Stimulated activated CD4-positive, alpha-beta T cell treated with anti-CD3 and anti-CD28 coated beads, Interleukin-4, amount 100 ng/mL, for 1 hour (primary cell): Measurements from ENCODE around the gene NADSYN1.
"Not testable (repeated sequence)": the region's sequence is repeated elsewhere in the genome, so short reads cannot be mapped to it uniquely, and the experiment has no call there.

ENCODE experiments used
- DNase-seq: peaks from one replicate; pipeline ENCODE4 v3.0.0-alpha.2; 2020

NADSYN1 gene

GRCh38 chr11:71527576-71528210 is 74.7 kb downstream of the NADSYN1 start:
- DNase-seq, result no peak

DNA sequence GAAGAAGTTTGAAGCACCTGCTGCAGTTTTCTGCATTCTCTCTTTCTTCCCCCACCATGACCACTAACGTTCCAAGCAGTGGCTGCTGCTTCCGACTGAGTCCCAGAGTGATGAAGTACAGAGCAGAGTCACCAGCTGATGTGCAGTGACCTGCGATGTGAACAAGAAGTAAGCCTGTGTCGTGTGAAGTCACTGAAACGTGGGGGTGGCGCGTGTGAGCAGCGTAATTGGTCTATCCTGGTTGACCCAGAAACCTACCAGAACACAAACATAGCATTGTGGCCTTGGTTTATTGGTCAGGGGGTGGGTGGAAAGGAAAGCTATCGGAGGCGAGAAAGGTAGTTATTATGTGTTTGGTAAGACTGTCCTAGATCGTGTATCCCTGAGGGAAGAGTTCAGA is 77.6 kb downstream of the NADSYN1 start:
- no peak for DNase-seq

DNA sequence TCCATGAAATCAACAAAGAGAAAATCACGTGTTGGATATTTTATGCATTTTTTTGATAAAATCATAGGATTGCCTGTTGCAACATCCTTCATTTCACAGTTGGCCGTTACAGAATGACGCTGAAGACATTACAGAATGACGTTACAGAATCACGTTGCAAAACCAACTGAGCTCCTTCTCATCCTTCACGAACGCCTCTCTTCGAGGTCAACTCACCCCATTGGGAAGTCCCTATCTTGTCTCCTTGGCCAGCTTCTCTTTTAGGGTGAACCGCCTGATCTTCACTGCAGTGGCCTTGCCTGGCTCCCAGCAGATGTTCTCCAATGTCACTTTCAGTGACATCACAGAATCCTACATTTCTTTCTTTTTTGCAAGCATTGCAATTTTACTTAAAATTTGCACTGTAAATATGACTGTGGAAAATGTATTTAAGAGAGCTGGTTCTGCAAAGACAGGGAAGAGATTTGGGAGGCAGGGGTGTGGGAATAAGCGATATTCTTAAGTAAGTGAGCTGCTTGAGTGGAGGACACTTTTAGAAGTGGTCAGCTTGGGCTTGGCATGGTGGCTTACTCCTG is 79.1 kb downstream of the NADSYN1 start:
- no peak for DNase-seq

- DNase-seq, result not testable (repeated sequence)
Observed at GRCh38 chr11:71534711-71535608, 82.0 kb downstream of the NADSYN1 start.

DNA sequence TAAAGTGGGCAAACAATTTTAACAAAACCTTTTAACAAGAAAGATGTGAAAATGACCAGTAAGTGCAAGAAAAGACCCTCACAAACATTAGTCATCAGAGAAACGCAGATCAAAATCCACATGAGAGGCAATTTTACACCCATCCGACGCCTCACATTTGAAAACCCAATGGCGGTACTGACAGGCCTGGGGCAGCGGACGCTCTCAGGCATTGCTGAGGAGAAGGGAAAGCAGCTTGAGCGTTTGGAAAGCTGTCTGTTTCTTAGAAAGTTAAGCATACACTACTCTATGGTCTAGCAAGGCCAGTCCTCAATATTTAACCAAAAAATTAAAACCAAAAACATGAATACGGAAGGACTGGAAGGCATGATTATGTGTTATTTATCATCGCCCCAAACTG is 82.8 kb downstream of the NADSYN1 start:
- no peak for DNase-seq

GRCh38 chr11:71537537-71537936 is 84.5 kb downstream of the NADSYN1 start:
- no peak for DNase-seq

GRCh38 chr11:71537977-71538665 is 85.1 kb downstream of the NADSYN1 start, which contains the start of gene KRTAP5-8:
KRTAP5-8 (plus strand) TSS chr11:71538025; CDS start chr11:71538056, 31 bp downstream.
- not testable (repeated sequence) for DNase-seq

DNA sequence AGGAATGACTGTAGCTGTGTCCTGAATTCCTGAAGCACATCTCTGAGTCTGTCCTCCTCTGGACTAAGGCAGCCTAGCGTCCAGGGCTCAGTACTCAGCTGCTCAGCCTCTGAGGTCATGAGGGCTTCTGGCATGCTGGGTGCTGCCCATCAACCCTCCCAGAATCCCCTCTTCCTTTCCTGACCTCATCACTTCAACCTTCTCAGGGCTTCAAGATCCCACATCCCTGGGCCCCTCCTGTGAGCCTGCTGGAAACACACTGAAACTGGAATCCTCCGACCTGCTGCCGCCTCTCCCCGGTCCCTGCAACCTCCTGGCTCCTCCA is 85.6 kb downstream of the NADSYN1 start:
- DNase-seq, result no peak

GRCh38 chr11:71539017-71539416 is 86.0 kb downstream of the NADSYN1 start:
- no peak for DNase-seq

DNA sequence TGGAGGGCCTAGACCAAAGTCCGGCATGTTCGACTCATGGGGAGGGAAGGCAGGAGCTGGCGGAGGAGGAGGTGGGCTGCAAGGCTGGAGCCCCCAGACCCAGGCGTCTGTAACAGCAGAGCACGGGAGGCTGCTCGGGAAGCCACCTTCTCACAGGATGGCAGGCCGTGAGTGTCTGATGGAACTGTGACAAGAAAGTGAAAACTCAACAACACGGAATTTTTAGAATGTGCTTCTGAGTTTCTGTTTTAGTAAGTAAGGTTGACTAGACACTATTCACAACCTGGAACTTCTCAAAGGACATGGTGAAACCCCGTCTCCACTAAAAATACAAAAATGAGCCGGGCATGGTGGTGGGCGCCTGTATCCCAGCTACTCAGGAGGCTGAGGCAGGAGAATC is 87.0 kb downstream of the NADSYN1 start:
- not testable (repeated sequence) for DNase-seq

DNA sequence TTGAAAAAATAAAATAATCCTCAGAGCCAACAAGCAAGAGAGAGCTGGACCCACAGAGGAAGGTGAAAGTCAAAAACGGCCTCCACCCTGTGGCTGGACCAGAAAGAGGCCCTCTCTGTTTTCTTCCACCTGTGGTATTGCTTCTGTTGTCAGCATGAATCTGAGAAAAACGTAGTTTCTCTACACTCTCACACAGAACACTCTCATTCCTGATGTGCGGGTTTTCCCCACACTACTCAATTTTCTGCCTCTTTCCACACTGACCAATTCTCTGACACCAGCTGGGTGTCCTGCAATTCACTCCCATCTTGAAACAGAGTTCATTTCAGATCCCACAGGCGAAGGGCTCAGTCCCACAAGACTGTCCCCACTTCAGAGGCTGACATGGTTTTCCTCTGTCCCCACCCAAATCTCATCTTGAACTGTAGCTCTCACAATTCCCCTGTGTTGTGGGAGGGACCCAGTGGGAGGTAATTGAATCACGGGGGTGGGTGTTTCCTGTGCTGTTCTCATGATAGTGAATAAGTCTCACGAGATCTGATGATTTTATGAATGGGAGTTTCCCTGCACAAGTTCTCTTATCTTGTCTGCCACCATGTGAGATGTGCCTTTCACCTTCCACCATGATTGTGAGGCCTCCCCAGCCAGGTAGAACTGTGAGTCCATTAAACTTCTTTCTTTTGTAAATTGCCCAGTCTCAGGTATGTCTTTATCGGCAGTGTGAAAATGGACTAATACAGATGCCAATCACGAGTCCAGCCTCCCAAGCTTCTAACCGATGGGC is 87.7 kb downstream of the NADSYN1 start:
- DNase-seq, result not testable (repeated sequence)

DNA sequence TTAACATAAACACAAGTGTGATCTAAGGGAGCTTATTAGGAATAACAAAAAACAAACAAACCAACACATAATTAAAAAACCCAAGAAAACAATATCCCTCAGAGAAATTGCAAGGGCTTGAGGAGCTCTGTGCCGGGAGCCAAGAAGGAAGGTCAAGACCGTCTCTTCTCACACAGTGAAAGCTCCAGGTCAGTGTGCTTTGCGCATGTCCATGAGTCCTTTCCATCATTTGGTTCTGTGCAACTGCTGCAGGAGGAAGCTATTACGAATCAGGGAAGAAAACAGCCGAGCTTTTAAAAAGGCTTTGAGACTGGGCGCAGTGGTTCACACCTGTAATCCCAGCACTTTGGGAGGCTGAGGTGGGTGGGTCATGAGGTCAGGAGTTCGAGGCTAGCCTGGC is 89.4 kb downstream of the NADSYN1 start:
- DNase-seq, result no peak

GRCh38 chr11:71542879-71543777 is 90.1 kb downstream of the NADSYN1 start:
- no peak for DNase-seq

GRCh38 chr11:71543866-71544265 is 90.9 kb downstream of the NADSYN1 start:
- no peak for DNase-seq

- DNase-seq, result no peak
Observed at GRCh38 chr11:71544525-71545214, 91.7 kb downstream of the NADSYN1 start.

DNA sequence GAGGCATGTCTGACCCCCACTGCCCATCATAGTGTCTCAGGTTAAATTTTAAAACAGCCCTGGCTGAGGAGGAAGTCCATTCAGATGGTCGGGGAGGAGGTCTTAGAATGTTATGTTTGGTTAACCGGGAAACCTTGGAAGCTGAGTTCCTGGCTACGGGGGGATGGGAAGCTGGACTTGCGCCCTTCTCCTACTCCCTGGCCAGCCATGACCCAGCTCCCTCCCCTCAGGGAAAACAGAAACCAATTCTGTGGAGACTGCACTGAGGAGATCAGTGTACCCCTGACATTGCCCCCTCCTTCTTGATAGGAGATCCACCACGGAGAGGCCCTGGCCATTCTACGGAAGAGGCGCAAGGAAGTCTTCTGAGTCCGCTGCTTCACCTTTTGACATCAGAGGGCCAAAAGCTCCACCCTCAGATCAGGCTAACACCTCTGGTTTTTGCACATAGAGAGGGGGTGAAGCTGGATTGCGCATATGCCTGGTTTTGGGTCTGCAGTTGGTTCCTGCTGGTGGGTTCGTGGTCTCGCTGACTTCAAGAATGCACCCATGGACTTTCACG is 92.5 kb downstream of the NADSYN1 start:
- DNase-seq, result no peak

- DNase-seq, result no peak
Observed at GRCh38 chr11:71548120-71548519, 95.1 kb downstream of the NADSYN1 start, which contains the start of gene KRTAP5-9. KRTAP5-9 (plus strand) TSS chr11:71548420; CDS start chr11:71548658, 238 bp downstream.

- DNase-seq, result no peak
Observed at GRCh38 chr11:71548716-71549151, 95.7 kb downstream of the NADSYN1 start.
